Loucy (cell line): Measurements from ENCODE around the gene NOSIP.

Experiments used
- EZH2phosphoT487 ChIP-seq: fragments of 200-600 bp; IDR thresholded peaks from 2 replicates; pipeline ENCODE4 v1.6.1; 2018; ENCODE audit warnings: antibody characterized with exemption, mild to moderate bottlenecking, moderate library complexity, borderline replicate concordance
- TF ChIP-seq, protein P1 (sequence below): fragments of 200-600 bp; sonication (generic); conservative IDR thresholded peaks from 2 replicates; pipeline ENCODE4 v1.5.1; 2014; ENCODE audit warnings: mild to moderate bottlenecking, antibody characterized with exemption, low read length

DNA sequence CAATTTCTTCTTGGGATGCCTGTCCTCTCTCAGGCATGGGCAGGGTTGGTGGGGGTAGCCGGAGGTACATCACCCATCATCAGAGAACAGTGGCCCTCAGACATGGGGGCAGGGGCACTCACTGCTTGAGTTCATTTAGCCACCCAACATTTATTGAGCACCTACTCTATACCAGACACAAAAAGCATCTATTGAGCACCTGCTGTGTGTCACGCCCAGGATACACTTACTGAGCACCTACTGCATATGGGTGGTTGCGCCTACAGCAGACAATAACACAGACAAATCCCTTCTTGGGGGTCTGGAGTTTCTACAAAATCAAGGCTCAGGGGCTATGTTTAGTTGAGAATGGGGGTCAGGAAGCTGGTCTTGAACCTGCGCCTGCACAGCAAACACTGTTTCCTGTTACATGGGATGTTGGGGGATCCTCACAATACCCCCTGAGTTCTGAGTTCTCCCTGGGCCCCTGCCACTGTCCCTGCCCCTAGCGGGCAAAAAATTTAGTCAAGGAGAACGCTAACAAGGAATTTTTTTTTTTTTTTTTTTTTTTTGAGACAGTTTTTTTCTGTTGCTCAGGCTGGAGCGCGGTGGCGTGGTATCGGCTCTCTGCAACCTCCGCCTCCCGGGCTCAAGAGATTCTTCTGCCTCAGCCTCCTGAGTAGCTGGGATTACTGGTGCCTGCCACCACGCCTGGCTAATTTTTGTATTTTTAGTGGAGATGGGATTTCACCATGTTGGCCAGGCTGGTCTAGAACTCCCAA is 41.0 kb downstream of the NOSIP start:
- TF ChIP-seq, protein P1, sequence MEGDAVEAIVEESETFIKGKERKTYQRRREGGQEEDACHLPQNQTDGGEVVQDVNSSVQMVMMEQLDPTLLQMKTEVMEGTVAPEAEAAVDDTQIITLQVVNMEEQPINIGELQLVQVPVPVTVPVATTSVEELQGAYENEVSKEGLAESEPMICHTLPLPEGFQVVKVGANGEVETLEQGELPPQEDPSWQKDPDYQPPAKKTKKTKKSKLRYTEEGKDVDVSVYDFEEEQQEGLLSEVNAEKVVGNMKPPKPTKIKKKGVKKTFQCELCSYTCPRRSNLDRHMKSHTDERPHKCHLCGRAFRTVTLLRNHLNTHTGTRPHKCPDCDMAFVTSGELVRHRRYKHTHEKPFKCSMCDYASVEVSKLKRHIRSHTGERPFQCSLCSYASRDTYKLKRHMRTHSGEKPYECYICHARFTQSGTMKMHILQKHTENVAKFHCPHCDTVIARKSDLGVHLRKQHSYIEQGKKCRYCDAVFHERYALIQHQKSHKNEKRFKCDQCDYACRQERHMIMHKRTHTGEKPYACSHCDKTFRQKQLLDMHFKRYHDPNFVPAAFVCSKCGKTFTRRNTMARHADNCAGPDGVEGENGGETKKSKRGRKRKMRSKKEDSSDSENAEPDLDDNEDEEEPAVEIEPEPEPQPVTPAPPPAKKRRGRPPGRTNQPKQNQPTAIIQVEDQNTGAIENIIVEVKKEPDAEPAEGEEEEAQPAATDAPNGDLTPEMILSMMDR: no peak
- no peak for TF ChIP-seq EZH2phosphoT487
